Renal cortex interstitium (tissue), 11 donors: ENCODE data around the gene TMEM233. TPM values are rescaled to one million over a fixed set of nuclear protein-coding genes. Genes with fewer than 3 reads are reported as not detected.
"Not testable (repeated sequence)": the region's sequence is repeated elsewhere in the genome, so short reads cannot be mapped to it uniquely, and the experiment has no call there.

Experiments used
- DNase-seq, 11 donors: peaks; one replicate each; pipeline ENCODE4 v3.0.0-alpha.2; 2013; ENCODE audit warnings: low read depth in 9 of 11, low spot score in 4 of 11; ENCODE audit errors: extremely low read depth in 1 of 11
- polyA plus RNA-seq, 3 donors: library from polyadenylated mRNA; unstranded; fragments of 120-200 nt; gene quantifications; one replicate each; pipeline ENCODE4 v1.2.1, GENCODE V29; 2013; ENCODE audit not compliant: insufficient read length in 3 of 3

TMEM233 gene
- polyA plus RNA-seq, 3 donors, result 1.2 to 2.5 (median 2.3) TPM

- no peak for DNase-seq
Measured at GRCh38 chr12:119598159-119598558, 4.6 kb downstream of the TMEM233 start.

DNA sequence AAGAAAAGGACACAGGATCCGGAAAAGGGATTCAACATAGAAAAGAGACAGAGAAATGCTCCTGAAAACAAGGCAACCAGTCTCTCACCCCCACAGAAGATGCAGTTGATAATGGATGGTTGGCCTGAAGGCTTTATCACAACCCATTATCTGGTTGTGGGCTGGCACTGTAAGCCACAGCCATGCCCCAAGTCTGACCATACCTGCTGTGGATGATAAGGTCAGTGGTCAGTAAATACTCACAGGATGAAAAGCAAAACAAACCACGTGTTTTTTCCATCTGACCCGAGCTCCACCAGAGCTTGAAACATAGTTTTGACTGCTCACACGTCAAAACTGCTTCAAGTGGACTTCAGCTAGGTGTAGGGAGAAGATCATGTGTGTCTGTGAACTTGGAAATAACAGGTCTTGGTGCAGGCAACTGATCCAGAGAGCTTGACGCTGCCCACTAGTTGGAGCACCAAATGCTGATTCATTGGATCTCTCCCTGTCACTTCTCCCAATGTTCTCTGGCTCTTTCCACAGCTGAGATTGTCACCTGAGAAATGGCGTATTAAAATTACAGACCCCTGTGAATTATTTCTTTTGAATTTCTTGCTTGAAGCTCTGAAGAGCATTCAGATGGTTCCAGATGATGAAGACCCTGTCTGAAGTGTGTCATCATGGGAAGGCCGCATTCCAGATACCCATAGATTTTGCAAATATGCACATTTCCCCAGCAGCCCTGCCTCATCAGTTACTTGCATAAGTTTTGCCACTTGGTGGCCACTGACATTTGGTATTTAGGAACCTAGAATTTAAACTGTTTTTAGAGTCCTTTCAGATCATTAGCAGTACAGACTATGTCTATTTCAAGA lies 8.5 kb downstream of the TMEM233 start:
- DNase-seq, result no peak

DNA sequence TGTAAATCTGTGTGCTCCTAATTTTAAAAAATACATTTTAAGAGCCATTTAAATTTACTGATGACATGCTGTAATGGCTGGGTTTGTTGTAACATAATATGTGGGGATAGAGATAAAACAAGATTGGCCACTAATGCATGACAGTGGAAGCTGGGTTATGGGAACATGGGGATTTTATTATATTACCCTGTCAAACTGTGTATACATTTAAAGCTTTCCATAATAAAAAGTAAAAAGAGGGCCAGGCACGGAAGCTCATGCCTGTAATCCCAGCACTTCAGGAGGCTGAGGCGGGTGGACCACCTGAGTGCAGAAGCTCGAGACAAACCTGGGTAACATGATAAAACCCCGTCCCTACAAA lies 9.1 kb downstream of the TMEM233 start:
- no peak for DNase-seq

DNA sequence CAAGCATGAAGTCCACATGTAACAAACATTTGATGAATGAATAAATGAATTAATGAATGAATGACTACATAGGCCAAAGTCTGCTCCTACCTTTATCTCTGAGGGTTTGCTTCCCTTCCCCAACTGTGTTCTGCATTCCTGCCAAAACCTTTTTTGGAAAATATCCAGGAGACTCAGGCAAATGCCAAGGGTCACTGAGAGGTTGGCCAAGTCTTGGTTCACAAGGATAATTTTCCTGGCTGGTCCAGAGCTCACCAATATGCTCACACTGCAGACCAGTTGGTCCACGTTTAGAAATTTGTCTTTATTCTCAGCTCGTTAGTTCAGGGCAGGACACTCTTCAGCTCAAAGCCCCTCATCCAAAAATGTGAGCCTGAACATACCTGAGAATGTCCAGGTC lies 10.2 kb downstream of the TMEM233 start:
- no peak for DNase-seq

- no peak for DNase-seq
Measured at GRCh38 chr12:119609358-119609757, 15.8 kb downstream of the TMEM233 start.

DNA sequence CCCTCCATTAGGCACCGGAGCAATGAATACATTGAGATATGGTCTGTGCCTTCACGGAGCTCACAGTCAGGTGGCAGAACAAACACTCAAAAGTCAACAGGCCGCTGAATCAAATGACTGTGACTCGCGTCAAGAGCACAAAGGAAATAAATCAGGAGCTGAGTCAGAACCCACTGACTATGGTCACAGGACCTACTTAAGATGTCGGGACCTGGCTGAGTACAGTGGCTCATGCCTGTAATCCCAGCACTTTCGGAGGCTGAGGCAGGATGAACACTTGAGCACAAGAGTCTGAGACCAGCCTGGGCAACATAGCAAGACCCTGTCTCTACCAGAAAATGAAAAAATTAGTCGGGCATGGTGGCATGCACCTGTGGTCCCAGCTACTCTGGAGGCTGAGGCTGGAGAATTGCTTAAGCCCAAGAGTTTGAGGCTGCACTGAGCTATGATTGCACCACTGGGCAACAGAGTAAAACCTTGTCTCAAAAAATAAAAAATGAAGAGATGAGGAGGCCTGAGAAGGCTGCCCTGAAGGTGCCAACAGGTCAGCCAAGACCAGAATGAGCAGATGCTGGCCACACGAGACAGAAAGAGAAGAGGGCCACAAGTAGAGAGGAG lies 19.9 kb downstream of the TMEM233 start:
- no peak for DNase-seq

DNA sequence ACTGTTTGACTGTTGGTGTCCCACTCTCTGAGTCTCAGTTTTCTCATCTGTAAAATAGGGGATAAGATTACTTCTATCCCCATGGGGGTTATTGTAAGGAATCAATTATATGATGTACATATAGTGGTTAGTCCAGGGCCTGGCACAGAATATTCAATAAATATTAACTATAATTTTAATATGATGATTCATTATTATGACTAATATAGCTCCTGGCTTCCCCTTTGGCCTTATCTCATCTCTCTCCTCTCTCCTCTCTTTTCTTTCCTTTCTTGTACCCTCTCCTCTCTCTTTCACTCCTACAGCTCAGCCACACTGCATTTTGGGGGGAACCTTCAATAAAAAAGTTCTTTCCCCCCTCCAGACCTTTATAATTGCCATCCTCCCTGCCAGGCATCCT lies 21.1 kb downstream of the TMEM233 start:
- no peak for DNase-seq

- DNase-seq, result no peak
Measured at GRCh38 chr12:119615518-119616475, 22.2 kb downstream of the TMEM233 start.

- not testable (repeated sequence) for DNase-seq
Measured at GRCh38 chr12:119618328-119618896, 24.8 kb downstream of the TMEM233 start.

- no peak for DNase-seq
Measured at GRCh38 chr12:119620490-119620889, 26.9 kb downstream of the TMEM233 start.

DNA sequence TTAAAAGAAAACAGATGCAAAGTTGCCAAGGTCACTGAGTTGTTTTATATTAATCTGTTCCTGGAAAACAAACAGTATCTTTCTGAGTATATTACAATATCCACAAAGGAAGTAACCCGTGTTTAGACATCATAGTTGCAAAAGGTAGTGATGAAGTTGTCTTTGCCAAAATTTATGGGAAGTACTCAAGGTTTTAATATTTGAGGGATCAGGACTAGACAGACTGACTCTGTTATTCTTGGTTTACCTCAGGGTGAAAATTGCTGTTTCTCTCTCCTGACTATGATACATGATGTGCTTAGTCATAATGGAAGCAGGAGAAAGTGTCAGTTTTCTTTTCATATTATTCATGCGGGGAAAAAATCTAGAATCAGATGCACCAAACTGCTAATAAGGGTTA lies 28.3 kb downstream of the TMEM233 start:
- DNase-seq, result no peak

DNA sequence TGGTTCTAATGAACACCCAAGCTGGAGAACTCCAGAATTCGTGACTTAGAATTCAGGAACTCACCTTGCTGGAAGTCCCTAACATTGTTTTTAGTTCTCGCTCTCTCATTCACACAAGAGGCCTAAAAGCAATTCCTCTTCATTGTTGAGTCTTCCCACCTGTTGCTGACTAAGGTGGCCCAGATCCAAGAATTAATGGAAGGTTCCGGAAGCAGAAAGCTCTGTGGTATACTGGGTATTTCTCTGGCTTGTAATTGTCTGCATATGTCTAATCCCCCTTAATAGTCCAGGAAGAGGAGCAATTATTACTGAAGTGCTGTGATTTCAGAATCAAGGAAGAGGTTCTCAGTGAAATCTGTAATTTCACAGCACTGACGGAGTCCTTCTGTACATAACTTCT lies 31.4 kb downstream of the TMEM233 start:
- no peak for DNase-seq

DNA sequence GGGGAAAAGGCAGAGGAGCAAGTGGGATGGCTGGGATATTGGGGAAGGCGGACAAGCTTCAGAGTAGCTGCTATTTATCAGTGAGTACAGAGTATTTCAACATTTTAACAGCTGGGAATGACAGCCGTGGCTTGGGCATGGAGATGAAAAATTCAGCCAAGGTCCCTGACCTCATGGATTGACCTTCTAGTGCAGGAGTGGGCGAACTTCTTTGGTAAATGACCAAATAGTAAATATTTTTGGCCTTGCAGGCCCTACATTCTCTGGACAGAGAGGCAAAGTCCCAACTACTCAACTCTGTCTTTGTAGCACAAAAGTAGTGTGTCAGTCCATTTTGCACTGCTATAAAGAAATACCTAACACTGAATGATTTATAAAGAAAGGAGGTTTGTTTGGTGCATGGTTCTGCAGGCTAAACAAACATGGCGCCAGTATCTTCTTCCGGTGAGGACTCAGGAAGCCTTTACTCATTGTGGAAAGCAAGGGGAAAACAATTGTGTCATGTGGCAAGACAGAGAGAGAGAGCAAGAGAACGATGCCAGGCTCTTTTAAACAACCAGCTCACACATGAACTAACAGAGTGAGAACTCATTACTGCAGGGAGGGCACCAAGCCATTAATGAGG lies 33.6 kb downstream of the TMEM233 start:
- no peak for DNase-seq

DNA sequence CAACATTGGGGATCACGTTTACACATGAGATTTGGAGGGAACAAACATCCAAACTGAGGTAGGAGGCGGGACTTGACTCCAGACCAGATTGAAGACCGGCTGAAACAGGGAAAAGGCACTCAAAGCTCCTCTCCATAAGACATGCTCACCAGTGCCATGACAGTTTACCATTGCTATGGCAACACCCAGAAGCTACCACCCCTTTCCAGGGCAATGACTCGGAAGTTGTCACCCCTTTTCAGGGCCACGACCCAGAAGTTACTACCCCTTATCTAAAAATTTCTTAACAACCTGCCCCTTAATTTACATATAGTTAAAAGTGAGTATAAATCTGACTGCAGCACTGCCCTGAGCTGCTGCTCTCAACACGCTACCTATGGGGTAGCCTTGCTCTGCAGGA lies 34.1 kb downstream of the TMEM233 start:
- DNase-seq, result no peak

DNA sequence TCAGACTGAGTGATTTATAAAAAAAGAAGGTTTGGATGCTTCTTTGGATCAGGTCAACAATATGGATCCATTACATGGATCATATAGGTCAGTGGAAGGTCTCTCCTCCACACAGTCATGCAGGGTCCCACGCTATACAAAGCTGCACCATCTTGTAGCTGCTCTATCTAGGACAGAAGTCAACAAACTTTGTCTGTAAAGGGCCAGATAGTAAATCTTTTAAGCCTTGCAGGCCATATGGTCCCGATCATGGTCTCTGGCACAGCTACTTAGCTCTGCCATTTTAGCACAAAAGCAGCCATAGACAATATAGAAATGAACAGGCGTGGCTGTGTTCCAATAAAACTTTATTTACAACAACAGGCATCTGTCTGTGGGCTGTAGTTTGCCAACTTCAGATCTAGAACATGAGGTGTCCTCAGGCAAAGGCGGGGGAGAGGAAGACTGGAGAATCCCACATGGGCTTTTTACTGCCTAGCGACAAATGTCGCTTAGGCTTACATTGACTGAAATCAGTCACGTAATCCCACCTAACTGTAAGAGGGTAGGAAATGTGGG lies 36.7 kb downstream of the TMEM233 start:
- DNase-seq, result no peak

GRCh38 chr12:119630962-119631550 lies 37.5 kb downstream of the TMEM233 start:
- DNase-seq, result no peak

DNA sequence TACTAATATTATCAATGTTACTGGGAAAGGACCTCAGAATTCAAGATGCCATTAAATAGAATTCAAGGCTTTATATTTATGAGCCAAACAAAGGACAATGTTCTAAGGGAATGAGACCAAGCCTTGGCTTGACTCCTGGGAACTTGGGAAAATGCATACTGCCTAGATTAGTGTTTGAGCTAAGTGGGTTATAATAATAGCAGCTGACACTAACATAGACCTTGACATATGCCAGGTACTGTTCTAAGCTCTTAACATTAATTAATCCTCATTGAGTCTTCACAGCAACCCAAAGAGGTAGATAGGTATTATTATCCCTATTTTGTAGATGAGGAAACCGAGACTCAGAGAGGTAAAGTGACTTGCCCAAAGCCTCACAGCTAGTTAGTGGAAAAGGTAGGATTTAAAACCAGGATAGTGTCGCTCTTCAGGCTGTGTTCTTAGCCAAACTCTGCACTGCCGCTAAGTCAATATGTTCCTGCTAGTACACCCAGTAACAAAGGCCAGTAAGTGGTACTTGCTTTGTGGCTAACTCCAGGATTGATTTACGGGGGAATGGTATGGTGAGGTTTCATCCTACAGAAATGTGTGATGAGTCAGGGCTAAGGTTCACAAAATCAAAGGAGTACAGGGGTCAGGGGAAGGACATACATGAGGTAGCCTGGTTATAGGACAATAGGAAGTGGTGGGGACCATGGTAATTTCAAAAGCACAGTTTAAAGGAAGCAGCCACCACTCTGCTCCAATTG lies 38.5 kb downstream of the TMEM233 start:
- no peak for DNase-seq

DNA sequence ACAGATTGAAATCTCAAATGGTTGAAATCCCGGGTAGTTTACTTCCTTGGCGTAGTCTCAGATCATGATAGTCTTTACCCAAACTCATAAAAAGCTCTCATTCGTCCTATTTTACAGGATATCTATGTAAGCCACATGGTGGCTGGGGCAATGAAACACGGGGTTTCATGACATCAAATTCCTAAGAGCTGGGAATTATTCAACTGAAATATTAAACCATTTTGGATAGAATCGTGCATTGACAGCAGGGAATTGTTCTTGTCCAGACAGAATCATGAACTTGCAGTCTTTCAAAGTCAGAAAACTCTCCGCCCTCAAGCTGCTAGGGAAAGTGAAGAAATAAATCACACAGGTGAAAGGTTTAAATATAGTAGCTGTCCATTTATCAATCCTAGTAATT lies 41.2 kb downstream of the TMEM233 start:
- DNase-seq, result peak in 10 of 11 donors; percentile 27 to 74 (median 58)
